SK-N-SH treated with all-trans-retinoic acid at 6 μM for 48 hours (cell line): ENCODE data around the gene LGALS9.

Source experiments
- ARNTL ChIP-seq: fragments of 450-650 bp; formaldehyde crosslinking; IDR thresholded peaks from 2 replicates; pipeline ENCODE4 v1.5.0; 2020; ENCODE audit warnings: low read depth, mild to moderate bottlenecking, moderate library complexity, borderline replicate concordance
- BACH2 ChIP-seq: fragments of 250-450 bp; sonication (Bioruptor Pico); IDR thresholded peaks from 2 replicates; pipeline ENCODE4 v1.9.0; 2021; ENCODE audit warnings: mild to moderate bottlenecking, borderline replicate concordance
- CREB5 ChIP-seq: fragments of 250-450 bp; sonication (Bioruptor Pico); IDR thresholded peaks from 2 replicates; pipeline ENCODE4 v1.5.1; 2020; ENCODE audit warnings: low read depth, mild to moderate bottlenecking, moderate library complexity
- CSDC2 ChIP-seq: fragments of 250-450 bp; sonication (Bioruptor Pico); IDR thresholded peaks from 2 replicates; pipeline ENCODE4 v1.5.0; 2020; ENCODE audit warnings: mild to moderate bottlenecking, moderate library complexity
- GLIS3 ChIP-seq: fragments of 250-450 bp; sonication (Bioruptor Pico); IDR thresholded peaks from 2 replicates; pipeline ENCODE4 v1.5.0; 2020; ENCODE audit warnings: mild to moderate bottlenecking, moderate library complexity
- OSR1 ChIP-seq: fragments of 250-450 bp; sonication (Bioruptor Pico); IDR thresholded peaks from 2 replicates; pipeline ENCODE4 v1.8.0; 2022; ENCODE audit warnings: moderate library complexity, mild to moderate bottlenecking, inconsistent platforms
- PPARA ChIP-seq: fragments of 250-450 bp; sonication (Bioruptor Pico); IDR thresholded peaks from 2 replicates; pipeline ENCODE4 v1.5.0; 2020; ENCODE audit warnings: mild to moderate bottlenecking, borderline replicate concordance
- SNAI2 ChIP-seq: fragments of 250-450 bp; sonication (Bioruptor Pico); IDR thresholded peaks from 2 replicates; pipeline ENCODE4 v1.5.0; 2020; ENCODE audit warnings: mild to moderate bottlenecking, moderate library complexity
- ZFP3 ChIP-seq: fragments of 250-450 bp; sonication (Bioruptor Pico); IDR thresholded peaks from 2 replicates; pipeline ENCODE4 v1.5.0; 2020; ENCODE audit warnings: mild to moderate bottlenecking, moderate library complexity
- ZNF565 ChIP-seq: fragments of 450-650 bp; formaldehyde crosslinking; conservative IDR thresholded peaks from 2 replicates; pipeline ENCODE4 v1.5.0; 2020; ENCODE audit warnings: low read depth, mild to moderate bottlenecking, moderate library complexity

- TF ChIP-seq CREB5 (no peak), CSDC2 (CRISPR knock-in tag) (no peak), ZFP3 (CRISPR knock-in tag) (no peak), BACH2 (CRISPR knock-in tag) (no peak), ZNF565 (CRISPR knock-in tag) (no peak), ARNTL (CRISPR knock-in tag) (no peak), OSR1 (no peak), SNAI2 (CRISPR knock-in tag) (no peak), GLIS3 (CRISPR knock-in tag) (no peak), PPARA (CRISPR knock-in tag) (no peak)
Observed at GRCh38 chr17:27621536-27621935, 9.5 kb upstream of the LGALS9 start.
